Small intestine (tissue), 7 donors: ENCODE data around the gene OTOS. TPM values are rescaled to one million over a fixed set of nuclear protein-coding genes. Genes with fewer than 3 reads are reported as not detected.

Experiments used
- DNase-seq, 2 donors: peaks; one replicate each; pipeline versions ENCODE4 v3.0.0 to v3.0.0-alpha.2; 2013
- FAIRE-seq: peaks from 2 replicates; lab custom pipeline; 2012; peaks lifted over from hg19 to GRCh38; lab: Jason Lieb, UNC
- H3K27ac ChIP-seq, 3 donors: one replicate each; pipeline ENCODE4 v1.5.1; 2013; ENCODE audit warnings: low read length in 2 of 3, mild to moderate bottlenecking in 2 of 3, control low read depth in 1 of 3, inconsistent platforms in 1 of 3, low read depth in 1 of 3, moderate library complexity in 1 of 3
- H3K27me3 ChIP-seq, 3 donors: one replicate each; pipeline ENCODE4 v1.6.1; 2013; ENCODE audit warnings: low read length in 3 of 3, inconsistent platforms in 1 of 3; ENCODE audit not compliant: control insufficient read depth in 3 of 3, insufficient read depth in 3 of 3
- H3K36me3 ChIP-seq, 3 donors: one replicate each; pipeline ENCODE4 v1.6.1; 2013; ENCODE audit warnings: low read length in 3 of 3, inconsistent platforms in 1 of 3, low read depth in 1 of 3, mild to moderate bottlenecking in 1 of 3, moderate library complexity in 1 of 3; ENCODE audit not compliant: control insufficient read depth in 3 of 3, insufficient read depth in 2 of 3
- H3K4me1 ChIP-seq, 3 donors: one replicate each; pipeline ENCODE4 v1.6.1; 2013; ENCODE audit warnings: low read length in 2 of 3, inconsistent platforms in 1 of 3, low read depth in 1 of 3, mild to moderate bottlenecking in 1 of 3, moderate library complexity in 1 of 3; ENCODE audit not compliant: control insufficient read depth in 3 of 3, insufficient read depth in 2 of 3
- H3K4me3 ChIP-seq, 3 donors: one replicate each; pipeline ENCODE4 v1.5.1; 2013; ENCODE audit warnings: low read length in 3 of 3, control low read depth in 1 of 3, inconsistent platforms in 1 of 3, low read depth in 1 of 3, mild to moderate bottlenecking in 1 of 3, moderate library complexity in 1 of 3
- H3K9me3 ChIP-seq, 2 donors: one replicate each; pipeline ENCODE4 v1.6.1; 2013; ENCODE audit warnings: low read depth in 1 of 2, low read length in 1 of 2; ENCODE audit not compliant: control insufficient read depth in 2 of 2, insufficient read depth in 1 of 2
- WGBS, 3 donors: extraction: QIAGEN DNeasy Blood & Tissue Kit; methylation state at CpG; one replicate each; pipeline ENCODE4 v1.1.7; 2013; 5-methylcytosine and 5-hydroxymethylcytosine counted together
- polyA plus RNA-seq, 4 donors: library from polyadenylated mRNA; stranded (reverse) in 3 of 4; unstranded in 1 of 4; fragments of 200-250 nt in 3 of 4; fragments of 120-200 nt in 1 of 4; gene quantifications; one replicate each; pipeline versions ENCODE4 v1.2.1 to v1.2.3, GENCODE V29; 2013
- donor health status: healthy with polysubstance abuse.
- donor health status: control.
- donor health status: control.
- donor health status: Bipolar disorder and iron deficiency.
- donor health status: healthy.

OTOS gene
- polyA plus RNA-seq, 4 donors: not detected

DNA sequence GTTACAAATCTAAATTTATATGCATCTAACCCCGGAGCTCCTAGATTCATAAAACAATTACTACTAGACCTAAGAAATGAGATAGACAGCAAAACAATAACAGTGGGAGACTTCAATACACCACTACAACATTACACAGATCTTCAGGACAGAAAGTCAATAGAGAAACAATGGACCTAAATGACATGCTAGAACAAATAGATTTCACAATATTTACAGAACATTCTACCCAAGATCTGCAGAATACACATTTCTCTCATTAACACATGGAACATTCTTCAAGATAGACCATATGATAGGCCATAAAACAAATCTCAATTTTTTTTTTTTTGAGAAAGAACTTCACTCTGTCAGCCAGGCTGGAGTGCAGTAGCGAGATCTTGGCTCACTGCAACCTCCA lies 42.1 kb downstream of the OTOS start:
- Histone ChIP-seq H3K4me3 (no peak overlapping the region), H3K27me3 (peaks cover 0 to 22% (median 21%) of the 10 kb centered on the region in 3 donors), H3K27ac (no peak overlapping the region), H3K4me1 (no peaks in the 10 kb centered on the region), H3K36me3 (no peaks in the 10 kb centered on the region), H3K9me3 (no peaks in the 10 kb centered on the region)
- FAIRE-seq (no peak), DNase-seq (no peak)
- WGBS, 3 donors: 61 to 83% (median 68%) methylated on average over 2 of the region's 2 CpGs

DNA sequence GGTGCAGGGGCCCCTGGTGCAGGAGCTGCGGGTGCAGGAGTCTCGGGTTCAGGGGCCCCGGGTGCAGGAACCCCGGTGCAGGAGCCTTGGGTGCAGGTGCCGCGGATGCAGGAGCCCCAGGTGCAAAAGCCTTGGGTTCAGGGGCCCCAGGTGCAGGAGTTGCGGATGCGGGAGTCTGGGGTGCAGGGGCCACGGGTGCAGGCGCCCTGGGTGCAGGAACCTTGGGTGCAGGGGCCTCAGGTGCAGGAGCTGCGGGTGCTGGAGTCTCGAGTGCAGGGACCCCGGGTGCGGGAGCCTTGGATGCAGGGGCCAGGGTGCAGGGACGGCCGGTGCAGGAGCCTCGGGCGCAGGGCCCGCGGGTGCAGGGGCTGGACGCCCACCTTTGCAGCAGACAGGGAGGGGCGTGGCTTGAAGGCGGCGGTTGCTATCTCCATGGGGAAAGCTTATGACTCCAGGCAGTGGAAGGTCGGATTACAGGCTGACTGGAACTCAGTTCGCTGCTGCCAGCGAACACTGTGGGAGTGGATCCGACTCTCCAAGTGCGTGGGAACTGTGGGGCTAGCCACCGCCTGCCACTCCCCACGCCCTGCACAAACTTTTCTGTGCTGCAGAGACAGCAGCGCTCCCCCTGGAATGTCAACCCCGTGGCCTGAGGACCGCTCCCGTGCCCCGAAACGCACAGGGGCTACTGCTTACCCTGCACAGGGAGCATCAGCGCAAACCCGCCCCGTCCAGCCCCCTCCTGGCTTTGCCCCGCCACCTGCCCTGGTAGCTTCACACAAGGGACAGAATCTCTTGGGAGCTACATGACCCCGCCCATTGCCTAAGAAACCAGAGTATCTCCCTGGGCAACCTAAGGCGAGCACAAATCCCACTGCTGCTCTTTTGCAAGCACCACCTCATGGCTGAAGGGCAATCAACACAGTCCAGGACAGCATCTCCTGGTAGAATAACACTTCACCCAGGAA lies 44.6 kb downstream of the OTOS start:
- no peak for DNase-seq
- no peak for FAIRE-seq
- Histone ChIP-seq H3K9me3 (no peaks in the 10 kb centered on the region), H3K4me1 (no peaks in the 10 kb centered on the region), H3K4me3 (no peak overlapping the region), H3K36me3 (no peaks in the 10 kb centered on the region), H3K27ac (no peak overlapping the region), H3K27me3 (peaks cover 0 to 22% (median 21%) of the 10 kb centered on the region in 3 donors)
- 7 to 12% (median 9%) methylated on average over 43 of the region's 43 CpGs for WGBS, 3 donors

DNA sequence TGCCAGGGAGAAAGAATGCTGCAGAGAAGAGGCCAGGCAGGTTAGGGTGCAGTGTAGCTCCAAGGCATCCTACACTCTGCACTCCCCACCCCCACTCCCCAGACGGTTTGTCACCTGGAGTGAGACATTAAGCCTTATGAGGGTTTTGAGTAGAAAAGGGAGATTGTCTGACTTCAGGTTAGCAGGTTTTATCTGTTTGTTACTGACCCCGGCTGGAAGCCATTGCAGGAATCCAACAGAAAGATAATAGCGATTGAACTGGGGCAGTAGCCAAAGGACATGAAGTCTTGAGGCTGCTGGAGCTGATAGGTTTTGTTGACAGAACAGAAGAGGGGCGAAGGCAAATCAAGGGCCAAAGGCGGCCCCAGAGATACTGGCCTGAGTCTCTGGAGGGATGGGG lies 51.2 kb downstream of the OTOS start:
- H3K36me3 ChIP-seq: no peaks in the 10 kb centered on the region
- FAIRE-seq (no peak), DNase-seq (no peak)
- WGBS, 3 donors: 38 to 55% (median 50%) methylated on average over 5 of the region's 5 CpGs
- no peaks in the 10 kb centered on the region for H3K4me1 ChIP-seq
- no peaks in the 10 kb centered on the region for H3K9me3 ChIP-seq
- no peak overlapping the region for H3K27ac ChIP-seq
- peaks cover 0 to 3% (median 0%) of the 10 kb centered on the region in 3 donors for H3K27me3 ChIP-seq
- H3K4me3 ChIP-seq: no peak overlapping the region

Other genes with a start within 250 kb of the OTOS start
- 100 to 1,000 TPM; 126 to 145 (median 130) TPM for gene NDUFA10, start 115.3 kb downstream of the OTOS start, polyA plus RNA-seq
- gene OR6B2, start 110.2 kb downstream of the OTOS start, polyA plus RNA-seq: not detected
- not detected for gene OR6B3, start 87.1 kb downstream of the OTOS start, polyA plus RNA-seq
- gene COPS9, start 4.4 kb downstream of the OTOS start, polyA plus RNA-seq: 100 to 1,000 TPM in 3 of 4 donors, 10 to 100 TPM in 1; 92.6 to 394 (median 320) TPM